HepG2 (cell line): ENCODE results near the gene CDCA5. TPM values are rescaled to one million over a fixed set of nuclear protein-coding genes. Genes with fewer than 3 reads are reported as not detected.
A peak's percentile ranks its signal among the peaks of the same experiment; 100 is the strongest.

Experiments
- BRD4 ChIP-seq: sonication (generic); formaldehyde crosslinking; IDR thresholded peaks from 2 replicates; pipeline ENCODE4 v1.4.0; 2020; ENCODE audit warnings: missing genetic modification reagents
- HMG20B ChIP-seq: conservative IDR thresholded peaks from 2 replicates; pipeline ENCODE4 v1.6.1; 2016; ENCODE audit warnings: missing genetic modification reagents, missing compliant biosample characterization
- HOXA3 ChIP-seq: sonication (generic); formaldehyde crosslinking; IDR thresholded peaks from 2 replicates; pipeline ENCODE4 v1.5.0; 2020; ENCODE audit warnings: missing genetic modification reagents
- HOXA9 ChIP-seq: sonication (generic); formaldehyde crosslinking; IDR thresholded peaks from 2 replicates; pipeline ENCODE4 v1.8.1; 2022; ENCODE audit warnings: missing genetic modification reagents, mild to moderate bottlenecking, moderate library complexity, borderline replicate concordance
- IKZF1 ChIP-seq: fragments of 450-650 bp; IDR thresholded peaks from 2 replicates; pipeline ENCODE4 v1.7.1; 2016
- JUND ChIP-seq: sonication (generic); formaldehyde crosslinking; IDR thresholded peaks from 2 replicates; pipeline ENCODE4 v1.8.0; 2022; ENCODE audit warnings: mild to moderate bottlenecking, missing genetic modification reagents
- KAT7 ChIP-seq: IDR thresholded peaks from 2 replicates; pipeline ENCODE4 v1.6.1; 2018; ENCODE audit warnings: borderline replicate concordance, missing compliant biosample characterization
- KLF13 ChIP-seq: sonication (generic); formaldehyde crosslinking; IDR thresholded peaks from 2 replicates; pipeline ENCODE4 v1.4.0; 2020; ENCODE audit warnings: mild to moderate bottlenecking, missing genetic modification reagents
- KLF15 ChIP-seq: sonication (generic); formaldehyde crosslinking; IDR thresholded peaks from 2 replicates; pipeline ENCODE4 v1.8.1; 2023; ENCODE audit warnings: borderline replicate concordance, mild to moderate bottlenecking, inconsistent platforms, missing genetic modification reagents, mixed read lengths
- MAFG ChIP-seq: sonication (generic); formaldehyde crosslinking; IDR thresholded peaks from 2 replicates; pipeline ENCODE4 v1.5.1; 2020; ENCODE audit warnings: mild to moderate bottlenecking, missing genetic modification reagents
- MXI1 ChIP-seq: IDR thresholded peaks from 3 replicates; pipeline ENCODE4 v1.6.1; 2012; ENCODE audit warnings: low read depth, low read length, inconsistent platforms, borderline replicate concordance
- NCOA5 ChIP-seq: sonication (generic); formaldehyde crosslinking; IDR thresholded peaks from 2 replicates; pipeline ENCODE4 v1.4.0; 2020; ENCODE audit warnings: missing genetic modification reagents
- NPAS2 ChIP-seq: sonication (generic); formaldehyde crosslinking; IDR thresholded peaks from 2 replicates; pipeline ENCODE4 v1.8.0; 2022; ENCODE audit warnings: mild to moderate bottlenecking, missing genetic modification reagents, borderline replicate concordance
- PPARG ChIP-seq: conservative IDR thresholded peaks from 2 replicates; pipeline ENCODE4 v1.6.1; 2016; ENCODE audit warnings: missing biosample characterization, missing genetic modification reagents
- SNAPC2 ChIP-seq: sonication (generic); formaldehyde crosslinking; IDR thresholded peaks from 2 replicates; pipeline ENCODE4 v1.8.1; 2022; ENCODE audit warnings: mild to moderate bottlenecking, missing genetic modification reagents
- TP53 ChIP-seq: sonication (generic); formaldehyde crosslinking; conservative IDR thresholded peaks from 2 replicates; pipeline ENCODE4 v1.4.0; 2020; ENCODE audit warnings: missing genetic modification reagents
- XRCC5 ChIP-seq: fragments of 200-400 bp; formaldehyde crosslinking; optimal IDR thresholded peaks from 2 replicates; pipeline ENCODE3; 2017; ENCODE audit warnings: mild to moderate bottlenecking, low read length
- YEATS4 ChIP-seq: sonication (generic); formaldehyde crosslinking; IDR thresholded peaks from 2 replicates; pipeline ENCODE4 v1.4.0; 2020; ENCODE audit warnings: missing genetic modification reagents, borderline replicate concordance
- ZFYVE20 ChIP-seq: sonication (generic); formaldehyde crosslinking; IDR thresholded peaks from 2 replicates; pipeline ENCODE4 v1.8.0; 2023; ENCODE audit warnings: low read depth, mild to moderate bottlenecking, moderate library complexity, missing genetic modification reagents, borderline replicate concordance
- ZNF124 ChIP-seq: sonication (generic); formaldehyde crosslinking; IDR thresholded peaks from 2 replicates; pipeline ENCODE4 v1.4.0; 2020; ENCODE audit warnings: missing genetic modification reagents
- ZNF251 ChIP-seq: sonication (generic); formaldehyde crosslinking; IDR thresholded peaks from 2 replicates; pipeline ENCODE4 v1.9.0; 2021; ENCODE audit warnings: mild to moderate bottlenecking, missing genetic modification reagents
- ZNF253 ChIP-seq: sonication (generic); formaldehyde crosslinking; IDR thresholded peaks from 2 replicates; pipeline ENCODE4 v1.8.0; 2022; ENCODE audit warnings: mild to moderate bottlenecking, missing genetic modification reagents, borderline replicate concordance
- ZNF557 ChIP-seq: sonication (generic); formaldehyde crosslinking; IDR thresholded peaks from 2 replicates; pipeline ENCODE4 v1.4.0; 2020; ENCODE audit warnings: missing genetic modification reagents
- ZNF780A ChIP-seq: sonication (generic); formaldehyde crosslinking; IDR thresholded peaks from 2 replicates; pipeline ENCODE4 v1.8.0; 2022; ENCODE audit warnings: mild to moderate bottlenecking, missing genetic modification reagents, moderate library complexity
- ZNF790 ChIP-seq: sonication (generic); formaldehyde crosslinking; IDR thresholded peaks from 2 replicates; pipeline ENCODE4 v1.8.0; 2022; ENCODE audit warnings: missing genetic modification reagents, mild to moderate bottlenecking, borderline replicate concordance
- ZSCAN21 ChIP-seq: sonication (generic); formaldehyde crosslinking; IDR thresholded peaks from 2 replicates; pipeline ENCODE4 v1.8.0; 2022; ENCODE audit warnings: mild to moderate bottlenecking, missing genetic modification reagents, moderate library complexity, borderline replicate concordance
- polyA plus RNA-seq, 8 experiments: library from polyadenylated mRNA; depleted of rRNA in 3 of 8; stranded (reverse) in 7 of 8; unstranded in 1 of 8; fragments of >200 nt; fragmentation: Illumina TruSeq in 4 of 8; extraction: Trizol in 4 of 8; gene quantifications; 2 replicates each; pipeline versions ENCODE4 v1.2.1 to v1.2.3, GENCODE V29; 2011 to 2016; ENCODE audit warnings: low read depth in 4 of 8, missing spikeins in 1 of 8, mixed read lengths in 1 of 8; ENCODE audit not compliant: insufficient read depth in 1 of 8
- total RNA-seq, 5 experiments: library from RNA; depleted of rRNA; stranded (reverse); fragments of >200 nt; fragmentation: Illumina TruSeq; extraction: Trizol; gene quantifications; 2 replicates each; pipeline ENCODE4 v1.2.3, GENCODE V29; 2016; ENCODE audit warnings: low read depth in 1 of 5
- TF ChIP-seq, protein P1 (sequence below): IDR thresholded peaks from 2 replicates; pipeline ENCODE4 v1.6.1; 2012; ENCODE audit warnings: low read depth, low read length, improper control_type of control experiment
- TF ChIP-seq, protein P2 (sequence below): sonication (generic); formaldehyde crosslinking; IDR thresholded peaks from 2 replicates; pipeline ENCODE4 v1.4.0; 2020; ENCODE audit warnings: low read depth, mild to moderate bottlenecking, missing genetic modification reagents

CDCA5 gene
- total and polyA plus RNA-seq, 2 of the 13 experiments (the other 11 are each of a cell fraction or from before 2014, with no cell fraction given), result 13.5 to 50.6 TPM

DNA sequence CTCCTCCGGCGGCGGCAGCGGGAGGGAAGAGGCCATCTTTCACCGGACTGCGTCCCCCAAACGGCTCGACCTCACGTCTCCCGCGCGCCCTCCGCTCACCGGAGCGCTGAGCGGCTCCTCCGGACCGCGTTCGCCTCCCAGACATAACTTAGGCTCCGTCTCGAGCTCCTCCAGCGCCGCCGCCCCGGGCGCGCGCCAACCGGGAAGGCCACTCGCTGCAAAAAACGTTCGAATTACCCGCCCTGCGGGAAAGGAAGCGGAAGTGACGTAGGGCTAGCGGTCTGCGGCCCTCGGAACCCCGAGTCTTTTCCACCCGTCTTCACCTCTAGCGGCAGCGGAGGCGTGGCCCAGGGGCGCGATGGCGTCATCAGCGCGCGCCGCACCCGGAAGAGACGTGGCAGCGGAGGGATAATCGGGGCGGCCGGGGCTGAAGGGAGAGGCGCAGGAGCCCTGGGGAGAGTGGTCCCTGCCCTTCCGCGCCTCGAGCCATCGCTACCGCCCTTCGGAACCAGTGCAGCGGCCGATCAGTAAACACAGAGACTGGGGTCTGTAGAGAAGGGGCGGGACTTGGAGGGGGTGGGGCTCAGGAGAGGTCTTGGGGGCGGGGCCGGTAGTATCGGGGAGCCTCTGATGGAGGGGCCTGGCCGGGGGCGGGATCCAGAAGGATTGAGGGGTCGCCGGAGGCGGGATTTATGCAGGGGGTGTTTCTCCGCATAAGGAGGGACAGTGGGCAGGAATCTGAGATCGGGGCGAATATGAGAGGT lies at the start of gene CDCA5, which contains the start of gene ZFPL1 (continued):
- TF ChIP-seq ZFYVE20 (CRISPR knock-in tag) (0 out of 2 replicates have a peak, but pooled peaks have one; percentile 60), ZNF124 (CRISPR knock-in tag) (peak; percentile 53), BRD4 (no peak), ZNF780A (CRISPR knock-in tag) (peak; percentile 76; the same call in 1 of the 2 replicates), MAFG (CRISPR knock-in tag) (no peak), HOXA9 (CRISPR knock-in tag) (peak; percentile 91), ZNF251 (CRISPR knock-in tag) (no peak), JUND (no peak), ZNF253 (CRISPR knock-in tag) (no peak), NCOA5 (CRISPR knock-in tag) (no peak), PPARG (CRISPR knock-in tag) (0 out of 2 replicates have a peak, but pooled peaks have one; percentile 32), NPAS2 (CRISPR knock-in tag) (no peak), SNAPC2 (CRISPR knock-in tag) (no peak), HMG20B (CRISPR knock-in tag) (no peak), IKZF1 (no peak), TP53 (no peak), KAT7 (CRISPR knock-in tag) (peak; percentile 71; the same call in 1 of the 2 replicates), YEATS4 (peak; percentile 80), ZNF790 (CRISPR knock-in tag) (peak; percentile 81; the same call in 1 of the 2 replicates), ZNF557 (CRISPR knock-in tag) (no peak), MXI1 (peak; percentile 94; the same call in 2 of the 3 replicates), ZSCAN21 (peak; percentile 85), KLF13 (CRISPR knock-in tag) (no peak), XRCC5 (no peak), KLF15 (no peak; the same call in 1 of the 2 replicates), HOXA3 (CRISPR knock-in tag) (peak; percentile 98)
- TF ChIP-seq, protein P1, sequence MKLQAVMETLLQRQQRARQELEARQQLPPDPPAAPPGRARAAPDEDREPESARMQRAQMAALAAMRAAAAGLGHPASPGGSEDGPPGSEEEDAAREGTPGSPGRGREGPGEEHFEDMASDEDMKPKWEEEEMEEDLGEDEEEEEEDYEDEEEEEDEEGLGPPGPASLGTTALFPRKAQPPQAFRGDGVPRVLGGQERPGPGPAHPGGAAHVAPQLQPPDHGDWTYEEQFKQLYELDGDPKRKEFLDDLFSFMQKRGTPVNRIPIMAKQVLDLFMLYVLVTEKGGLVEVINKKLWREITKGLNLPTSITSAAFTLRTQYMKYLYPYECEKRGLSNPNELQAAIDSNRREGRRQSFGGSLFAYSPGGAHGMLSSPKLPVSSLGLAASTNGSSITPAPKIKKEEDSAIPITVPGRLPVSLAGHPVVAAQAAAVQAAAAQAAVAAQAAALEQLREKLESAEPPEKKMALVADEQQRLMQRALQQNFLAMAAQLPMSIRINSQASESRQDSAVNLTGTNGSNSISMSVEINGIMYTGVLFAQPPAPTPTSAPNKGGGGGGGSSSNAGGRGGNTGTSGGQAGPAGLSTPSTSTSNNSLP, result no peak
- TF ChIP-seq, protein P2, sequence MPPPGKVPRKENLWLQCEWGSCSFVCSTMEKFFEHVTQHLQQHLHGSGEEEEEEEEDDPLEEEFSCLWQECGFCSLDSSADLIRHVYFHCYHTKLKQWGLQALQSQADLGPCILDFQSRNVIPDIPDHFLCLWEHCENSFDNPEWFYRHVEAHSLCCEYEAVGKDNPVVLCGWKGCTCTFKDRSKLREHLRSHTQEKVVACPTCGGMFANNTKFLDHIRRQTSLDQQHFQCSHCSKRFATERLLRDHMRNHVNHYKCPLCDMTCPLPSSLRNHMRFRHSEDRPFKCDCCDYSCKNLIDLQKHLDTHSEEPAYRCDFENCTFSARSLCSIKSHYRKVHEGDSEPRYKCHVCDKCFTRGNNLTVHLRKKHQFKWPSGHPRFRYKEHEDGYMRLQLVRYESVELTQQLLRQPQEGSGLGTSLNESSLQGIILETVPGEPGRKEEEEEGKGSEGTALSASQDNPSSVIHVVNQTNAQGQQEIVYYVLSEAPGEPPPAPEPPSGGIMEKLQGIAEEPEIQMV (CRISPR knock-in tag), result no peak; the same call in 1 of the 2 replicates
